ENCODE data around the gene NLRP3. TPM values are rescaled to one million over a fixed set of nuclear protein-coding genes. Genes with fewer than 3 reads are reported as not detected.

Gene NLRP3
- total and polyA plus RNA-seq, 9 of the 15 experiments (the other 6 are each of a cell fraction or from before 2014, with no cell fraction given): not detected

- TF ChIP-seq USF2 (CRISPR knock-in tag; IDR thresholded peaks at IDR 0.05) (peak; percentile 30; the same call in 1 of the 2 replicates), NR2C2 (CRISPR knock-in tag; IDR thresholded peaks at IDR 0.05) (no peak), NR2C2 (tag; IDR thresholded peaks at IDR 0.05) (no peak), RFX1 (IDR thresholded peaks at IDR 0.05) (0 out of 2 replicates have a peak, but pooled peaks have one; percentile 11), RFX7 (CRISPR knock-in tag; IDR thresholded peaks at IDR 0.05) (no peak), WHSC1 (IDR thresholded peaks at IDR 0.05; ENCODE audit: low read length) (no peak), FIP1L1 (IDR thresholded peaks at IDR 0.05; ENCODE audit: low read depth, low read length, poor library complexity, severe bottlenecking) (no peak)
Measured at GRCh38 chr1:247378334-247379073, 37.5 kb upstream of the NLRP3 start (continued).

GRCh38 chr1:247385283-247385682 lies 30.7 kb upstream of the NLRP3 start:
- Histone ChIP-seq H3K36me3 (ENCODE audit: control insufficient read depth, insufficient read depth, low read length) (no peaks in the 10 kb centered on the region), H3K9me3 (replicated peaks; ENCODE audit: control insufficient read depth, insufficient read depth, low read depth, low read length) (no peaks in the 10 kb centered on the region), H3K4me1 (replicated peaks in 1 of 2; ENCODE audit: control insufficient read depth in 2 of 2, insufficient read depth in 2 of 2, low read length in 2 of 2) (peaks cover 0 to 5% of the 10 kb centered on the region in 2 experiments; a peak in 2 of 5 replicates), H3K27me3 (ENCODE audit: control insufficient read depth in 2 of 2, insufficient read depth in 2 of 2, low read length in 2 of 2) (peaks cover 0 to 5% of the 10 kb centered on the region in 2 experiments; a peak in 1 of 5 replicates), H3K4me2 (ENCODE audit: insufficient read depth, low read length) (no peak overlapping the region), H4K20me1 (replicated peaks; ENCODE audit: control insufficient read depth, insufficient read depth, low read length) (no peaks in the 10 kb centered on the region), H3K4me3 (no peak overlapping the region), H3K9me1 (ENCODE audit: control insufficient read depth, insufficient read depth, low read length) (no peaks in the 10 kb centered on the region), H3K79me2 (ENCODE audit: control insufficient read depth, insufficient read depth, low read length) (no peaks in the 10 kb centered on the region), H3K9ac (ENCODE audit: insufficient read depth in 1 of 2, low read depth in 2 of 2, low read length in 2 of 2) (no peak overlapping the region), H2AFZ (ENCODE audit: low read depth, low read length) (no peak overlapping the region), H3K27ac (ENCODE audit: extremely low read depth, low read depth, low read length) (no peak overlapping the region)
- DNase-seq (ENCODE audit: extremely low read depth in 1 of 4, low spot score in 3 of 4) (no peak), FAIRE-seq (no peak), ATAC-seq (no peak)
- WGBS (ENCODE audit: insufficient coverage, low coverage, missing lambda C conversion rate): 0% methylated on average over 4 of the region's 4 CpGs
- BruUV-seq (replicated peaks): no TSS peak
- in situ Hi-C loops (cut with MboI): no loop called here
- intact Hi-C loops (cut with micrococcal nuclease): no loop called here
- ChIA-PET CTCF (ENCODE audit: low intra/inter-chr PET ratio) (no interaction called here), POLR2A (no interaction called here)
- TF ChIP-seq RHOXF2B (CRISPR knock-in tag; conservative IDR thresholded peaks at IDR 0.05): no peak
- no peak for TF ChIP-seq PCBP1 (IDR thresholded peaks at IDR 0.05; ENCODE audit: low read depth, low read length, poor library complexity, severe bottlenecking)
- no peak for TF ChIP-seq ZNF77 (CRISPR knock-in tag; IDR thresholded peaks at IDR 0.05)
- no peak for TF ChIP-seq TCFL5 (CRISPR knock-in tag; conservative IDR thresholded peaks at IDR 0.05)
- TF ChIP-seq, protein P1, sequence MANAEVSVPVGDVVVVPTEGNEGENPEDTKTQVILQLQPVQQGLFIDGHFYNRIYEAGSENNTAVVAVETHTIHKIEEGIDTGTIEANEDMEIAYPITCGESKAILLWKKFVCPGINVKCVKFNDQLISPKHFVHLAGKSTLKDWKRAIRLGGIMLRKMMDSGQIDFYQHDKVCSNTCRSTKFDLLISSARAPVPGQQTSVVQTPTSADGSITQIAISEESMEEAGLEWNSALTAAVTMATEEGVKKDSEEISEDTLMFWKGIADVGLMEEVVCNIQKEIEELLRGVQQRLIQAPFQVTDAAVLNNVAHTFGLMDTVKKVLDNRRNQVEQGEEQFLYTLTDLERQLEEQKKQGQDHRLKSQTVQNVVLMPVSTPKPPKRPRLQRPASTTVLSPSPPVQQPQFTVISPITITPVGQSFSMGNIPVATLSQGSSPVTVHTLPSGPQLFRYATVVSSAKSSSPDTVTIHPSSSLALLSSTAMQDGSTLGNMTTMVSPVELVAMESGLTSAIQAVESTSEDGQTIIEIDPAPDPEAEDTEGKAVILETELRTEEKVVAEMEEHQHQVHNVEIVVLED (CRISPR knock-in tag; IDR thresholded peaks at IDR 0.05): no peak
- no peak for TF ChIP-seq HSF4 (CRISPR knock-in tag; IDR thresholded peaks at IDR 0.05; ENCODE audit: borderline replicate concordance)
- no peak for TF ChIP-seq TOE1 (IDR thresholded peaks at IDR 0.05; ENCODE audit: borderline replicate concordance)
- TF ChIP-seq TOE1 (CRISPR knock-in tag; IDR thresholded peaks at IDR 0.05; ENCODE audit: borderline replicate concordance, low read depth): no peak

All from K562 (cell line).